Measurements from ENCODE around the gene PSAT1.

- no peak for TF ChIP-seq JUNB (IDR thresholded peaks at IDR 0.05; ENCODE audit: unreplicated experiment)
- no peak for TF ChIP-seq CTCF (conservative IDR thresholded peaks at IDR 0.05; ENCODE audit: low read depth in 2 of 2)
- no peak for TF ChIP-seq POLR2AphosphoS5 (IDR thresholded peaks at IDR 0.05; ENCODE audit: low read depth)
- TF ChIP-seq REST (IDR thresholded peaks at IDR 0.05; ENCODE audit: unreplicated experiment): no peak
Observed at GRCh38 chr9:78301466-78301865, 4.5 kb downstream of the PSAT1 start.
